Suprapubic skin (tissue), 3 donors: ENCODE data around the gene HHAT.

Experiments
- POLR2A ChIP-seq, 2 donors: fragments of 450-650 bp; IDR thresholded peaks; one replicate each; pipeline ENCODE4 v1.6.1; 2017; ENCODE audit warnings: antibody characterized with exemption in 2 of 2, mild to moderate bottlenecking in 2 of 2, moderate library complexity in 2 of 2
- TF ChIP-seq, protein P1 (sequence below), 2 donors: fragments of 200-600 bp in 1 of 2; fragments of 450-650 bp in 1 of 2; sonication (generic) in 1 of 2; IDR thresholded peaks; one replicate each; pipeline ENCODE4 v1.5.1; 2016 to 2019; ENCODE audit warnings: antibody characterized with exemption in 2 of 2, mild to moderate bottlenecking in 1 of 2, moderate library complexity in 1 of 2

- TF ChIP-seq POLR2A (IDR thresholded peaks at IDR 0.05), result no peak
- TF ChIP-seq, protein P1, sequence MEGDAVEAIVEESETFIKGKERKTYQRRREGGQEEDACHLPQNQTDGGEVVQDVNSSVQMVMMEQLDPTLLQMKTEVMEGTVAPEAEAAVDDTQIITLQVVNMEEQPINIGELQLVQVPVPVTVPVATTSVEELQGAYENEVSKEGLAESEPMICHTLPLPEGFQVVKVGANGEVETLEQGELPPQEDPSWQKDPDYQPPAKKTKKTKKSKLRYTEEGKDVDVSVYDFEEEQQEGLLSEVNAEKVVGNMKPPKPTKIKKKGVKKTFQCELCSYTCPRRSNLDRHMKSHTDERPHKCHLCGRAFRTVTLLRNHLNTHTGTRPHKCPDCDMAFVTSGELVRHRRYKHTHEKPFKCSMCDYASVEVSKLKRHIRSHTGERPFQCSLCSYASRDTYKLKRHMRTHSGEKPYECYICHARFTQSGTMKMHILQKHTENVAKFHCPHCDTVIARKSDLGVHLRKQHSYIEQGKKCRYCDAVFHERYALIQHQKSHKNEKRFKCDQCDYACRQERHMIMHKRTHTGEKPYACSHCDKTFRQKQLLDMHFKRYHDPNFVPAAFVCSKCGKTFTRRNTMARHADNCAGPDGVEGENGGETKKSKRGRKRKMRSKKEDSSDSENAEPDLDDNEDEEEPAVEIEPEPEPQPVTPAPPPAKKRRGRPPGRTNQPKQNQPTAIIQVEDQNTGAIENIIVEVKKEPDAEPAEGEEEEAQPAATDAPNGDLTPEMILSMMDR (IDR thresholded peaks at IDR 0.05), result no peak
These were observed 321.7 kb downstream of the HHAT start for GRCh38 chr1:210650403-210650802.
